NCI-H1436 treated with DMSO at 0.1 percent for 48 hours (cell line): ENCODE results near the gene CYFIP1.

Source experiments
- DNase-seq: peaks from one replicate; lab custom pipeline; 2025; lab: John Stamatoyannopoulos, UW

The CYFIP1 gene

GRCh38 chr15:22950256-22950990 is 29.7 kb downstream of the CYFIP1 start:
- no peak for DNase-seq

- DNase-seq = no peak
Observed at GRCh38 chr15:22949074-22949547, 31.1 kb downstream of the CYFIP1 start.

GRCh38 chr15:22948056-22948455 is 32.1 kb downstream of the CYFIP1 start:
- no peak for DNase-seq

GRCh38 chr15:22947101-22948000 is 32.8 kb downstream of the CYFIP1 start:
- no peak for DNase-seq

- DNase-seq = no peak
Observed at GRCh38 chr15:22945071-22945470, 35.1 kb downstream of the CYFIP1 start.

GRCh38 chr15:22944651-22945050 is 35.5 kb downstream of the CYFIP1 start:
- no peak for DNase-seq

GRCh38 chr15:22942877-22943276 is 37.3 kb downstream of the CYFIP1 start:
- DNase-seq = no peak

GRCh38 chr15:22942306-22942855 is 37.8 kb downstream of the CYFIP1 start:
- DNase-seq = no peak

GRCh38 chr15:22941179-22941578 is 39.0 kb downstream of the CYFIP1 start:
- DNase-seq = no peak

GRCh38 chr15:22939652-22940061 is 40.5 kb downstream of the CYFIP1 start:
- no peak for DNase-seq

- no peak for DNase-seq
Observed at GRCh38 chr15:22939051-22939450, 41.1 kb downstream of the CYFIP1 start.

GRCh38 chr15:22936577-22937472 is 43.3 kb downstream of the CYFIP1 start:
- no peak for DNase-seq

GRCh38 chr15:22933641-22934061 is 46.5 kb downstream of the CYFIP1 start:
- DNase-seq = no peak

GRCh38 chr15:22931784-22932536 is 48.2 kb downstream of the CYFIP1 start:
- DNase-seq = no peak

- no peak for DNase-seq
Observed at GRCh38 chr15:22930782-22931484, 49.2 kb downstream of the CYFIP1 start.

GRCh38 chr15:22927761-22928160 is 52.4 kb downstream of the CYFIP1 start:
- DNase-seq = no peak

- no peak for DNase-seq
Observed at GRCh38 chr15:22925875-22926274, 54.3 kb downstream of the CYFIP1 start.

- no peak for DNase-seq
Observed at GRCh38 chr15:22922003-22922402, 58.2 kb downstream of the CYFIP1 start.

- DNase-seq = no peak
Observed at GRCh38 chr15:22919171-22919570, 61.0 kb downstream of the CYFIP1 start.

- no peak for DNase-seq
Observed at GRCh38 chr15:22918596-22919140, 61.5 kb downstream of the CYFIP1 start.
